Bronchial epithelial cell (primary cell): Measurements from ENCODE around the gene YWHAQ. TPM values are rescaled to one million over a fixed set of nuclear protein-coding genes. Genes with fewer than 3 reads are reported as not detected.
A peak's percentile ranks its signal among the peaks of the same experiment; 100 is the strongest.

ENCODE experiments used
- DNase-seq: peaks from one replicate; pipeline ENCODE4 v3.0.0-alpha.2; 2010; ENCODE audit warnings: low read depth
- FAIRE-seq: peaks from 2 replicates; lab custom pipeline; 2011; peaks lifted over from hg19 to GRCh38; lab: Jason Lieb, UNC
- H3K27me3 ChIP-seq: 2 replicates; pipeline ENCODE4 v1.5.1; 2011; ENCODE audit warnings: low read length; ENCODE audit not compliant: control insufficient read depth, insufficient read depth
- H3K36me3 ChIP-seq: 2 replicates; pipeline ENCODE4 v1.5.1; 2011; ENCODE audit warnings: low read length; ENCODE audit not compliant: control insufficient read depth, insufficient read depth
- H3K4me3 ChIP-seq: 2 replicates; pipeline ENCODE4 v1.5.1; 2011; ENCODE audit warnings: mild to moderate bottlenecking, low read depth, low read length, control low read depth
- total RNA-seq: library from RNA; depleted of rRNA; stranded (reverse); fragments of >200 nt; gene quantifications from 2 replicates; pipeline ENCODE4 v1.2.1, GENCODE V29; 2014
- TF ChIP-seq, protein P1 (sequence below): IDR thresholded peaks from 2 replicates; pipeline ENCODE4 v1.5.1; 2011; ENCODE audit warnings: mild to moderate bottlenecking, moderate library complexity, low read length, control low read depth, inconsistent platforms; ENCODE audit not compliant: insufficient read depth, severe bottlenecking

YWHAQ gene
- total RNA-seq, 1 donor from 2014 or later = 176 TPM

DNA sequence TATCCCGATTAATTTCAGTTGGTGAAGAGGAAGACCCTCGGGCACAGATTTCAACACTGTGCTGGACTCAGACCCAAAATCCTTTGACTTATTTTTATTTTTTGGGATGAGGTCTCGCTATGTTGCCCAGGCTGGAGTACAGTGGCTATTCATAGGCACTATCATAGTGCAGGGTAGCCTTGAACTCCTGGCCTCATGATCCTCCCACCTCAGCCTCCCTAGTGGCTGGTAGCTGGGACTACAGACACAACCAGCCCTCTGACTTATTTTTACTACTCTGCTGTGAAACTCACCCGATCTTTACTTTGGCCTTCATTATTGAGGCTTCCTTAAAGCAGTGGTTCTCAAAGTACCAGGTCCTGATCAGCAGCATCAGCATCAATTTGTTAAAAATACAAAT lies 57.0 kb downstream of the YWHAQ start:
- DNase-seq = no peak
- no peak for FAIRE-seq
- H3K36me3 ChIP-seq = no peaks in the 10 kb centered on the region
- TF ChIP-seq, protein P1, sequence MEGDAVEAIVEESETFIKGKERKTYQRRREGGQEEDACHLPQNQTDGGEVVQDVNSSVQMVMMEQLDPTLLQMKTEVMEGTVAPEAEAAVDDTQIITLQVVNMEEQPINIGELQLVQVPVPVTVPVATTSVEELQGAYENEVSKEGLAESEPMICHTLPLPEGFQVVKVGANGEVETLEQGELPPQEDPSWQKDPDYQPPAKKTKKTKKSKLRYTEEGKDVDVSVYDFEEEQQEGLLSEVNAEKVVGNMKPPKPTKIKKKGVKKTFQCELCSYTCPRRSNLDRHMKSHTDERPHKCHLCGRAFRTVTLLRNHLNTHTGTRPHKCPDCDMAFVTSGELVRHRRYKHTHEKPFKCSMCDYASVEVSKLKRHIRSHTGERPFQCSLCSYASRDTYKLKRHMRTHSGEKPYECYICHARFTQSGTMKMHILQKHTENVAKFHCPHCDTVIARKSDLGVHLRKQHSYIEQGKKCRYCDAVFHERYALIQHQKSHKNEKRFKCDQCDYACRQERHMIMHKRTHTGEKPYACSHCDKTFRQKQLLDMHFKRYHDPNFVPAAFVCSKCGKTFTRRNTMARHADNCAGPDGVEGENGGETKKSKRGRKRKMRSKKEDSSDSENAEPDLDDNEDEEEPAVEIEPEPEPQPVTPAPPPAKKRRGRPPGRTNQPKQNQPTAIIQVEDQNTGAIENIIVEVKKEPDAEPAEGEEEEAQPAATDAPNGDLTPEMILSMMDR = peak; percentile 6
- H3K27me3 ChIP-seq = no peaks in the 10 kb centered on the region
- H3K4me3 ChIP-seq = no peak overlapping the region

DNA sequence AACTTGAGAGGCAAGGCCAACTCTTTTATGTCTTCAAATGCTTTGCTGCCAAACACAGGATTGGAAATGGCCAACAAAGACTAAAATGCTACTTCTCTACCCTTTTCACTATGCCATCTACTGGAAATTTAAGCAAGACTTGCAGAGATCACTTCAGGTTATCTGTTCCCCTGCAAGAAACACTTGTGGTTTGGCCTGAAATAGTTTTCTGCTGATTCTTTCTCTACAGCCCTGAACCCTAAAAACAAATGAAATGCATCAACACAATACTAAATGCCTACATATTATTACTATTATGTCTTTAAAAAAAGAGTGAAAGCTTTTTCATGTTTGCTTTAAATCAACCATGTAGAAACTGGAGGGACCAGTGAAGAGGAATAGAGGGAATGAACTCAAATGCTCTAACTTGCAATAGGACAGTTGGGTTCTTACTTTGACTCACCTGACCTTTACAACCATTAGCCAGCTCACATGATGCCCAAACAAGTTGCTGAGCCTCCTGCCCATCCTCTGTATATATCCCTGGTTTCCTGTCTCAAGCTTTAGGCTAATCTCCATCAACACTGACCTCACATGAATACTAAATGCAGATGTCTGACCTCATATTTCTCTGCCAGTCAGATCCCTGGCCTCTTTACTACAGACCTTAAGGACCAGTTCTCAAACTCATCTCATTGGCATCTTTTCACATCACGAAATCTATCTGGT lies 57.6 kb downstream of the YWHAQ start:
- TF ChIP-seq, protein P1 = no peak
- no peaks in the 10 kb centered on the region for H3K27me3 ChIP-seq
- H3K36me3 ChIP-seq = no peaks in the 10 kb centered on the region
- FAIRE-seq (peak; percentile 13), DNase-seq (no peak)
- no peak overlapping the region for H3K4me3 ChIP-seq

DNA sequence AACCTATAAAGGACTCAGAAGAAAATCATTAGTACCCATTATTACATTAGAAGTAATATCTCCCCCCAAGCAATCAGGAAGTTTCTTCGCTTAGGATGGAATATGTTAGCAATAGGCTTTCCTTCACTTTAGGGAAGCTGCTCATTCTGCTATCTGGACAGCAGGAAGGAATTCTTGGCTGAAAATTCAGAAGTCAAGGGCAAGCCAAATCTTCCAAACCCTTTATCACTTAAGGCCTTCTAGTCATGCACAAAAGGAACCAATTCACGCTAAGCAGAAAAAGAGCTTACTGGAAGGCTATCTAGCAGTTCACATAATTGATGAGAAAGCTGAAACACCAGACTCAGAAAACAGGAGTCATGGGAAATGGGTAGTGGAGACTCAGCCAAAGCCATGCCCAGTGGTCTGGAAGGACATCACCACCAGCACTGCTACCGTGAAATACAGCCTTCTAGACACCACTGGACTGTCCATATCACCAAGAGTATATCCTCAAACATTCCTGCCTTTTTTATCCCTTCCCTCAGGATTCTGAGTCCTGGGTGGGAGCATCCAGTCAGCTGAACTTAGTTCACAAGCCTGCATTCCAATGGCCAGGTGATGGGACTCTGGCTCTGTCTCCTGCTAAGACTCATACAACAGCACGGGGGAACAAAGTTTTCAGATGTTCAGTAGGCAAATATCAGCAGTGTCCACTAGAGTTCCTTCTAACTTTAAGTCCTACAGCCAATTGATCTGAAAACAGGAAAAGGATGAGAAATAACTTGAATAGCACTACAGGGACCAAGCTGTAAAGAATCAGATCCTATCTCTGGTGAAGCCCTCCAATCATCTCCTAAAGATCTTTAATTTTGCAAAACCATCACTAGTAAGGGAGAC lies 60.4 kb downstream of the YWHAQ start:
- no peaks in the 10 kb centered on the region for H3K27me3 ChIP-seq
- TF ChIP-seq, protein P1 = no peak
- peak; percentile 7 for FAIRE-seq
- no peak overlapping the region for H3K4me3 ChIP-seq
- no peaks in the 10 kb centered on the region for H3K36me3 ChIP-seq
- no peak for DNase-seq

DNA sequence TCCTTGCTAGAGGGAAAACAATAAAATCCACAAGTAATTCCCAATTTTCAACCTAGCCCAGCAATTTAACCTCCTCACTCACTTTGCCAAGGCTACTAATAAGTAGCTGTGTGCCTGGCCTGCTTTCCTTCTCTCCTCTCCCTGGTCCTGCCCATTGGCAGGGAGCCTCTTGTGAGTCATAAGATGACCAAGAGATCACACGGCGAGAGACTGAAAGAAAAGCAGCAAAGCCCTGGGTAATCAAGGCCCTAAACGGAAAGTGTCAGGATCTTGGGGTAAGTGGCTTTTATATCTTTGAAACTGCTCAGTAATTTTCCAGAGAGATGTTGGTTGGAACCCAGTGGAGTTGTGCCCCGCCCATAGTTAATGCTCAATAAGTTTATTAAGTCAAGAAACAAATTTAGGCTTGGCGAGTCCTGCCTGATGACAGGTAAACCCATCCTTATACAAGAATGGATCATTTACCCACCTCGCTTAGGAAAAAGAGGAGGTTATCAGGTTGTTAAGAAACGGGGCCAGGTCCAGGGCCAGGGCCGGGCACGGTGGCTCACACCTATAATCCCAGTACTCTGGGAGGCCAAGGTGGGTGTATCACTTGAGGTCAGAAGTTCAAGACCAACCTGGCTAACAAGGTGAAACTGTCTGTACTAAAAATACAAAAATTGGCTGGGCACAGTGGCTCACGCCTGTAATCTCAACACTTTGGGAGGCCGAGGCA lies 65.2 kb downstream of the YWHAQ start:
- TF ChIP-seq, protein P1 = no peak
- Histone ChIP-seq H3K27me3 (no peaks in the 10 kb centered on the region), H3K4me3 (no peak overlapping the region), H3K36me3 (no peaks in the 10 kb centered on the region)
- FAIRE-seq (no peak), DNase-seq (peak; percentile 90)

DNA sequence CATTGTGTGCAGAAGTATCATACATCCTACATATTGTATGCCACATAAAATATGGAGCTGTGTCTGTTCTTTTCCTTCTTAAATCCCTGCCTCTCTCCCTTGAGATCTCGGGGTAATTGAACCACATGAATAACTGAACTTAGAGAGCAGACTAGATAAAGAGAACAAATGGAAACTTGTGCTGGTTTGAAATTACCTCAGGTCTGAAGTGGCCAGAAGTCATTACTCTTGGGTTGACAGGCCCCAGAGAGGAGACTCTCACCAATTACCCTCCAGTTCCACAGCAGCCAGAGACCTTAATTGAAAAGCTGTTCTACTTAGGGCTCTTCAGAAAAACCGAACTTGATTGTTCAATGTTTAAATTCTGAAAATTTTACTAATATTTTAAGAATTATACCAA lies 70.2 kb downstream of the YWHAQ start:
- TF ChIP-seq, protein P1 = no peak
- DNase-seq = no peak
- Histone ChIP-seq H3K36me3 (no peaks in the 10 kb centered on the region), H3K4me3 (no peak overlapping the region), H3K27me3 (no peaks in the 10 kb centered on the region)
- no peak for FAIRE-seq
